ENCODE measurements around the gene PLAGL2. TPM values are rescaled to one million over a fixed set of nuclear protein-coding genes. Genes with fewer than 3 reads are reported as not detected.
A peak's percentile ranks its signal among the peaks of the same experiment; 100 is the strongest.

PLAGL2 gene
- total RNA-seq, 2 experiments from 2014 or later: 89.1 to 98.2 TPM

DNA sequence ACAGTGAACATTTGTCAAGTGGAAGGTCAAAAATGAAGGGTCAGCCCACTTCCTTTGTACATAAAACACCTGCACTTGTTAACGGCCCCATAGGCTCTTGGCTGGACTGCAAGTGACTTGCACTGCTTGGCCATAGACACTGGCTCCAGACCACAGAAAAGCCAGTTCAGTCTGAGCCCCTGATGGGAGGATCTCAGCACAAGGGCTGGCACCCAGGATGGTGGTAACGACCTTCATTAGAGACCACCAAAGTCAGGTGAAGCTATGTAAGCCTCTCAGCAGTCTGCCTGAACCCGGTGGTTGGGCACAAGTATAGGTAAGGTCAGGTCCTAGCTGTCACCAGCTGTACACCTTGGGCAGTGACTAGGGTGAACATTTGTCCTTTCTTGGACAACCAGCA is 16.1 kb downstream of the PLAGL2 start:
- ChIA-PET CTCF (interaction anchor here (1.0 to 1.1 kb wide), 4 partner anchors 11 to 265 kb away, joined by 3 to 4 read pairs (median 4); no protein-coding TSS in a partner anchor), POLR2A (interaction anchor here (1.8 kb wide), 1 partner anchor 14 kb away, joined by 9 read pairs; no protein-coding TSS in a partner anchor)
- Mint-ChIP-seq H3K9me3 (ENCODE audit: low read depth) (no peaks in the 10 kb centered on the region), H3K4me1 (peaks cover 62% of the 10 kb centered on the region), H3K27me3 (no peaks in the 10 kb centered on the region), H3K4me3 (no peak overlapping the region), H3K27ac (peak overlapping the region; percentile 22), H3K36me3 (ENCODE audit: low read depth) (peaks cover 49% of the 10 kb centered on the region)
- ATAC-seq: peak; percentile 9
- intact Hi-C loops (cut with DNase I, micrococcal nuclease): no loop called here
- DNase-seq: no peak

DNA sequence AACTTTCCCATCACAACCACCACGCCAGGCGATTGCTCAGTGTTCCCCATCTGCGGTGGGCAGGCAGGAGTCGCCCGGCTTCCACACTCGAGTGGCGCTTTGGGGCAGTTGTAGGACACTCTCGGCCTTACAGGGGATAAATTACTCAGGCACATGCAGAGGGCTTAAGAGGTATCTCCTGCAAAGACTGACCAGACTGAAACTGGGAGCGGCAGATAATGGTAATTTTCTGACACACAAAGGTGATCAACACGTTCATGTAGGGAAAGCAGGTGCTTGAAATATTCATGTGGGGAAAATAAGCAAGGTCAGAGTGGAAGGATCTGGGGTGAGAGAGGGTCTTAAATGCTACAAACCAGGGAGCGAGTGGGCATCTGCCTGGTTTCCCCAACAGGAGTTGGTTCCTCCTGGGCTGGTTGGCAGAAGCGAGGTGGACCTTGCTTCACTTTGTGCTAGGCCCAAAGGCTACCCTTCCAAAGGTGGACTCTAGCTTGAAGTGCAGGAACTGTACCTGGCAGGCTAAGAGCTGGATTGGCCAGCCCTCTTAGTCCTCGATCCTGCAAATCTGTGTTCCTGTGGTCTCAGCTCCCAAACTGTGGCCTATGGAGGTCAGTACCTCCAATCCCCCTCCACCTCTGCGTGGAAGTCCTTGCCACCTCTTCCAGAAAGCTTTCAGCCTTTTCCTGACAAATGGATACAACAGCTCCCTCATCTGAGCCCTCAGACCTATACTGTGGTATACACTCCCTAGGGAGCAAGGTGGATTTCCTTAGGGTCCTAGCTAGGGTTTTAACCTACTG is 16.7 kb downstream of the PLAGL2 start:
- CTCF ChIA-PET: interaction anchor here (1.0 to 1.1 kb wide), 4 partner anchors 11 to 266 kb away, joined by 3 to 4 read pairs (median 4); no protein-coding TSS in a partner anchor
- POLR2A ChIA-PET: interaction anchor here (1.8 kb wide), 1 partner anchor 14 kb away, joined by 9 read pairs; no protein-coding TSS in a partner anchor
- Mint-ChIP-seq H3K27me3 (no peaks in the 10 kb centered on the region), H3K9me3 (ENCODE audit: low read depth) (no peaks in the 10 kb centered on the region), H3K4me3 (peak overlapping the region; percentile 62), H3K27ac (peak overlapping the region; percentile 79), H3K36me3 (ENCODE audit: low read depth) (peaks cover 43% of the 10 kb centered on the region), H3K4me1 (peaks cover 57% of the 10 kb centered on the region)
- intact Hi-C loops (cut with DNase I, micrococcal nuclease): loop anchor here in 1 of 2 experiments (1.0 kb wide), 1 partner anchor 8 kb away; no protein-coding TSS in a partner anchor
- DNase-seq: no peak
- ATAC-seq: peak; percentile 8

DNA sequence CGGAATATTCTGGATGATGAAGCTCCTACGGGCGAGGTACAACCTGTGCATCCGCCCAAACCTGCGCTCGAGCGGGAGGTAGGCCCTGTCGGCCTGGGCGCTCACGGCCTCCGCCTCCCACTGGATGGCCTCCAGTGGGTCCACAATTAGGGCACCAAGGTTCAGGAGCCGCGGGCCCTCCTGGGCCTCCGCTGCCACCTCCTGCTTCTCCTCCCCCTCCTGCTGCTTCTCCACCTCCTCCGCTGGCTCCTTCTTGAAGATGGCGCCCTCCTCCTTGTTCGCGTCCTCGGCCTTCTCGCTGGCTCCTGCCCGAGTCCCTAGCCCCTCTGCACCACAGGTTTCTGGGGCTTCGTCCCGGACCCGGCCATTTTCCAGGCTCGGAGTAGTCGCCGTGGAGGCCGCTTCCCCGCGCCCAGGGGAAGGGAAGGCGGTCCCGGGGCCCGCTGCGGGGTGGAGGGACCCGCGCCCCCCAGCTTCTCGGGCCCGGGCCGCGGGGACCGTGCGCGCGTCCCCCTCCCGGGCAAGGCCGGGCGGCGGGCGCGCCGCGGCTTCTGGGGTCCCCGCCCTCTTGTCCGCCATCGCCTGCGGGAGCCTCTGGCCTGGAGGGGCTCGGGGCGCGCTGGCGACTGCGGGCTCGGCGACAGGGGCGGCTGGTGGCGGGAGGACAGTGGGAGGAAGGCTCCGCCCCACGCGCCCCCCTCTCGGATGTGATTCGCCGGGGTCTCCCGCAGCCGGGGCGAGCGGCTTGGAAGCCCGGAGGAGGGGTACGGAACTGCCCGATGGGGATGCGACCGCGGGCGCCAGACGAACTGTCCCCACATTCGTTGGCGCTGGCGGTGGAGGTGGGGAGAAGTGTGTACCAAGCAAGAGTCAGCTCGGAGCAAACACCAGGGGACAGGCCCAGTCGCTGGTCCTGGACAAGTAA is 17.6 kb downstream of the PLAGL2 start:
- Mint-ChIP-seq H3K4me3 (peak overlapping the region; percentile 64), H3K4me1 (peaks cover 48% of the 10 kb centered on the region), H3K27me3 (no peaks in the 10 kb centered on the region), H3K9me3 (ENCODE audit: low read depth) (no peaks in the 10 kb centered on the region), H3K36me3 (ENCODE audit: low read depth) (peaks cover 34% of the 10 kb centered on the region), H3K27ac (peak overlapping the region; percentile 84)
- peak; percentile 72 for DNase-seq
- ChIA-PET CTCF (interaction anchor here (1.2 kb wide), 1 partner anchor 13 kb away, joined by 5 read pairs; no protein-coding TSS in a partner anchor), POLR2A (interaction anchor here (0.6 to 1.8 kb wide), 4 partner anchors 14 to 231 kb away, joined by 4 to 9 read pairs (median 4); no protein-coding TSS in a partner anchor)
- peak; percentile 54 for ATAC-seq
- intact Hi-C loops (cut with DNase I, micrococcal nuclease): loop anchor here in 1 of 2 experiments (1.0 kb wide), 1 partner anchor 9 kb away; no protein-coding TSS in a partner anchor

GRCh38 chr20:32189123-32189410 is 18.5 kb downstream of the PLAGL2 start:
- ChIA-PET POLR2A (interaction anchor here (0.6 to 0.9 kb wide), 3 partner anchors 15 to 232 kb away, joined by 4 read pairs; no protein-coding TSS in a partner anchor), CTCF (interaction anchor here (0.6 to 1.2 kb wide), 3 partner anchors 14 to 627 kb away, joined by 3 to 5 read pairs (median 3); no protein-coding TSS in a partner anchor)
- H3K27me3 Mint-ChIP-seq: no peaks in the 10 kb centered on the region
- no peaks in the 10 kb centered on the region for H3K9me3 Mint-ChIP-seq (ENCODE audit: low read depth)
- ATAC-seq (no peak), DNase-seq (no peak)
- peak overlapping the region; percentile 64 for H3K4me3 Mint-ChIP-seq
- peaks cover 27% of the 10 kb centered on the region for H3K36me3 Mint-ChIP-seq (ENCODE audit: low read depth)
- H3K4me1 Mint-ChIP-seq: peaks cover 42% of the 10 kb centered on the region
- intact Hi-C loops (cut with DNase I, micrococcal nuclease): no loop called here
- H3K27ac Mint-ChIP-seq: peak overlapping the region; percentile 84

DNA sequence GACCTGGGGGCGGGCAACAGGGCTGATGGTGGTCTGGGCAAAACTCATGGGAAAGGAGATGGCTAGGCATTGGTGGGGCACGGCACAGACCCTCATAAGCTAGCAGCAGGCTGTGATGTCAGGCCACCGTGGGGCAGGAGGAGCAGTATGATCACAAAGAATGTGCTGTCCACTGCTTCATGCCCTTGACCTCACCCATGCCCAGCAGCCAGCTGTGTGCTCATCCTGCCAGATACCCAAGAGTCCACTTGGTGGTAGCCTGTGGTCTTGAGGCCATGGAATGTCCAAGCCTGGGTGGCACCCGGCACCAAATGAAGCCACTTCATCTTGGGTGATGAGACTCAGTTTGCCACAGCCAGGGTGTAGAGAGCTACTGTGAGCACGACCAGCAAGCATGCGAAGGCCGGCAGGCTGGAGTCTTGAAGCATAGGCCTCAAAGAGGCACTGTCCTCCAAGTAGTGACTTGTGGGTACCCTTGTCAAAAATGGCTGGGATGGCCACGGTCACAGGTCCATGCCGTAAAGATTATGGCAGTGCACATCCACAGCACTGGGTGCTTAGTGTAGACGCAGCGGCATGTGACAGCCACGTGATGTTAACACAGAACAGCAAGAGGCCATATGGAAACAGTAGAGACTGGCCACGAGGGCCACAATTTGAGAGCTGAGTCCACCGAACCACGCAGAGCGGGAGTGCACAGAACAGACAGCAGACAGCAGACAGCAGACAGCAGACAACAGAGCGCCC is 19.0 kb downstream of the PLAGL2 start:
- H3K4me3 Mint-ChIP-seq: peak overlapping the region; percentile 54
- H3K36me3 Mint-ChIP-seq (ENCODE audit: low read depth): peaks cover 22% of the 10 kb centered on the region
- intact Hi-C loops (cut with DNase I, micrococcal nuclease): no loop called here
- ATAC-seq: no peak
- H3K27me3 Mint-ChIP-seq: no peaks in the 10 kb centered on the region
- CTCF ChIA-PET: interaction anchor here (0.6 to 1.2 kb wide), 3 partner anchors 15 to 627 kb away, joined by 3 to 5 read pairs (median 3); no protein-coding TSS in a partner anchor
- no peak for DNase-seq
- POLR2A ChIA-PET: interaction anchor here (0.6 to 0.9 kb wide), 3 partner anchors 15 to 232 kb away, joined by 4 read pairs; no protein-coding TSS in a partner anchor
- H3K4me1 Mint-ChIP-seq: peaks cover 37% of the 10 kb centered on the region
- H3K9me3 Mint-ChIP-seq (ENCODE audit: low read depth): no peaks in the 10 kb centered on the region
- H3K27ac Mint-ChIP-seq: peak overlapping the region; percentile 79

DNA sequence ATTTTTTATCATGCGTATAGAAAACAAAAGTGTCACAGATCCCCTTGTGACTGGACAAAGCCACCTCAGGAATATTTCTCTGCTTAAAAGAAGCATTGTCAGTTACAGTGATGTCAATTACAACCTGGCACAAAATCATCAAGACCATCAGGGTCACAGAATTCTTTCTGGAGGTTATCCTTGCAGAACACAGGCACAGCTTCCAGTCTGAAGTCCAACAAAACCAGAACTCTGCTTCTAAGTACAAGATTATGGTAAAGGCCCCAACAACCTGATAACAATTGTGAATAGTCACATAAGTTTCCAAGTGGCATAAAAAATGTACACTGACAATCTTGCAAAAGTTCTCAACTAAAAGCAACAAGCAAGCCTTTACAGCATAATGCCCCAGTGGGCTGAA is 21.0 kb downstream of the PLAGL2 start:
- DNase-seq (no peak), ATAC-seq (no peak)
- Mint-ChIP-seq H3K36me3 (ENCODE audit: low read depth) (peaks cover 6% of the 10 kb centered on the region), H3K27me3 (no peaks in the 10 kb centered on the region), H3K4me3 (no peak overlapping the region), H3K27ac (no peak overlapping the region), H3K9me3 (ENCODE audit: low read depth) (no peaks in the 10 kb centered on the region), H3K4me1 (peaks cover 20% of the 10 kb centered on the region)
- intact Hi-C loops (cut with DNase I, micrococcal nuclease): no loop called here
- POLR2A ChIA-PET: no interaction called here
- CTCF ChIA-PET: interaction anchor here (0.7 kb wide), 1 partner anchor 17 kb away, joined by 3 read pairs; no protein-coding TSS in a partner anchor

- ATAC-seq: no peak
- intact Hi-C loops (cut with DNase I, micrococcal nuclease): no loop called here
- Mint-ChIP-seq H3K4me3 (no peak overlapping the region), H3K27me3 (no peaks in the 10 kb centered on the region), H3K36me3 (ENCODE audit: low read depth) (peaks cover 2% of the 10 kb centered on the region), H3K9me3 (ENCODE audit: low read depth) (no peaks in the 10 kb centered on the region), H3K4me1 (peaks cover 10% of the 10 kb centered on the region), H3K27ac (no peak overlapping the region)
- ChIA-PET CTCF (interaction anchor here (0.7 kb wide), 1 partner anchor 99 kb away, joined by 3 read pairs; no protein-coding TSS in a partner anchor), POLR2A (no interaction called here)
- DNase-seq: no peak
Measured at GRCh38 chr20:32184961-32185603, 22.5 kb downstream of the PLAGL2 start.

DNA sequence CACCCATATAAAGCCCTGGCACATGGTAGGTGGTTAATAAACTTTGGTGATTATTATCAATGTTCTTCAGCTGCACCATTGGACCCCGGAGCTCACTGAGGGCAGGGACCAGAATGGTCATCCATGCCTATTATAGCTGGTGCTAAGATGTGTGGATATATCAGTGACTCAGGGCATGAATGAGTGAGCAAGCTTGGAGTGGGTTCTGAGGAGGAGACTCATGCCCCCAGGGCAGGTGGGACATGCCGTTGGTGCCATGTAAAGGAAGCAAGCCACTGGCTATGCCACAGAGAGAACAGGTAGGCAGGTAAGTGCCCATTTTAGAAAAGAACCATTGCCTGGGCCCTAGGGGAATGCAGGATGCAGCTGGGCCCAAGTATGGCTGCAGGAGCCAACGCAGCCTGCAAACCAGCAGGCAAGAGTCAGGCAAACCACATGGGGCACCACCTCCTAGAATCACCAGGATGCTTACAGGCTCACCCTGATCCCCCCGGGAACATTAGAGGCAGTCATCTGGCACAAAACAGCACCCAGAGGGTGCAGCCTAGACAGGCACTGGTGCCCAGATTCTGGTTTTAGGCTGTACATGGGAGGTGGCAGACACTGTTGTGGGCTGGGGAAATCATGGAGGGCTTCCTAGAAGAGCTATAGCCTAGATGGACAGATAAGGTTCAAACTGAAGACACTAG is 23.5 kb downstream of the PLAGL2 start:
- H3K36me3 Mint-ChIP-seq (ENCODE audit: low read depth): peaks cover 2% of the 10 kb centered on the region
- ChIA-PET POLR2A (interaction anchor here (0.7 to 0.8 kb wide), 2 partner anchors 25 to 78 kb away, joined by 3 to 4 read pairs; no protein-coding TSS in a partner anchor), CTCF (no interaction called here)
- H3K27me3 Mint-ChIP-seq: no peaks in the 10 kb centered on the region
- peaks cover 3% of the 10 kb centered on the region for H3K4me1 Mint-ChIP-seq
- H3K9me3 Mint-ChIP-seq (ENCODE audit: low read depth): no peaks in the 10 kb centered on the region
- no peak overlapping the region for H3K4me3 Mint-ChIP-seq
- intact Hi-C loops (cut with DNase I, micrococcal nuclease): no loop called here
- ATAC-seq: no peak
- H3K27ac Mint-ChIP-seq: no peak overlapping the region
- DNase-seq: no peak

DNA sequence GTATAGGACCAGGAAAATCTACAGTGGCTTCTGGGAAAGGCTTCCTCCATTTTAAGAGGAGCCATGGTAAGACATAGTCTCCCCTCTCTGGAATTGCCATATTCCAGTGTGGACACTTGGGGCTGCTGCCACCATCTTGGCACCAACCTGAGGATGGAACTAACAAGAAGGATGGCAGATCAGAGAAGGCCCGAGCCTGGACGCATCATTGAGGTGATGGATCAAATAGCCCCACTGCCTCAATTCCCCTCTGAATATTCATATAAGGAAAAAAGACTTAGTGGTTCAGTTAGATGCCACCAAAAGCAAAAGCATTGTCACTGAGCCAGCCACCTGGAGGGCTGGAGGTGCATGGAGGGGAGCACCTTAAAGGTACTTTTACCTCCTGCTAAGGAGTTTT is 25.9 kb downstream of the PLAGL2 start:
- Mint-ChIP-seq H3K27me3 (no peaks in the 10 kb centered on the region), H3K9me3 (ENCODE audit: low read depth) (no peaks in the 10 kb centered on the region), H3K36me3 (ENCODE audit: low read depth) (peaks cover 2% of the 10 kb centered on the region), H3K4me3 (no peak overlapping the region), H3K27ac (no peak overlapping the region), H3K4me1 (no peaks in the 10 kb centered on the region)
- DNase-seq: no peak
- intact Hi-C loops (cut with DNase I, micrococcal nuclease): no loop called here
- CTCF ChIA-PET: no interaction called here
- POLR2A ChIA-PET: no interaction called here
- ATAC-seq: no peak

- intact Hi-C loops (cut with DNase I, micrococcal nuclease): no loop called here
- no peak for DNase-seq
- Mint-ChIP-seq H3K9me3 (ENCODE audit: low read depth) (no peaks in the 10 kb centered on the region), H3K4me1 (no peaks in the 10 kb centered on the region), H3K36me3 (ENCODE audit: low read depth) (peaks cover 2% of the 10 kb centered on the region), H3K4me3 (no peak overlapping the region), H3K27me3 (no peaks in the 10 kb centered on the region), H3K27ac (no peak overlapping the region)
- no peak for ATAC-seq
- ChIA-PET POLR2A (no interaction called here), CTCF (no interaction called here)
Measured at GRCh38 chr20:32179934-32180333, 27.6 kb downstream of the PLAGL2 start.
